HG03520 (cell line): ENCODE data around the gene ANXA5.
"Not testable (repeated sequence)": the region's sequence is repeated elsewhere in the genome, so short reads cannot be mapped to it uniquely, and the experiment has no call there.

Source experiments
- ATAC-seq: cut with Tn5 transposase; IDR thresholded peaks from one replicate; pipeline ENCODE4 v1.9.1; 2021; ENCODE audit warnings: mild to moderate bottlenecking, moderate library complexity; ENCODE audit not compliant: unreplicated experiment

ANXA5 gene

DNA sequence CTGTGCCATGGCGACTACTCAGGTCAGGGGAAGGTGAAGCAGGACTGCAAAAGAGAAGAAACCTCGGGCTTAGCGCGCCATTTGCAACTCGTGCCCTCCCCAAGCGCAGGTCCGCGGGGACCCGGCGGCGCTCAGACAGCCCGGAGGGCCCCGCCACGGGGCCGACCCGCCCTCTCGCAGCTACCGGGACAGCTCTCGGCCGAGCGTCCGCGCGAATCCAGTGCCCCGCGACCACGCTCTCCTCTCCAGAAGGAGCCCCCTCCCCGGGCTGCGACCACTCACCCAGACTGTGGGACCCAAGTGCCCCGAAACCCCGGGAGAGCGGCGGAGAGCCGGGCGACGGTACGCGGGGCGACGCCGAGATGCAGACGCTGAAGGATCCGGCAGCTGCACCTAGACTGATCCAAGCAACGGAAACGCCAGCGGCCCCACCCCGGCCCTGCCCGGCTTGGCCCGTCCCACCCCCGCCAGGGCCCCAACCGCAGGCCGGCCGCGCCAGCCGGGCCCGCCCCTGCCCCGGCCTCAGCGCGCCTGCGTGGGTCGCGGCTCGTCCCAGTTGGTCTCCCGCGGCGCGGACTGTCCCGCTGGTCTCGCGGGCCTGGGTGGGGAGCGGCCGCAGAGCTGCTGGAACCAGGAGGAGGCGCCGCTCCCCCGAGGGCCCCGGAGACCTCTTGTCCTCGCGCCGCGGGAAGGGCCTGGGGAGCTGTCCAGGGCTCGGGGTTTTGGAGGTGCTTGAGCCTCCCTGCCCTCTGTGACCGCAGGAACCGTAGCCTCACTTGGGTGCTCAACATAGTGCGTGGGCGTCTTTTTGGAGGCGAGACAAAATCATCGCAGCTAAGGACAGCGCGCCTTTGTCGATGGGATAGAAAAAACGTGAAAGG lies at the start of gene ANXA5:
Gene ANXA5 (minus strand): TSS at position 400 of the 881 bp plus-strand sequence. CDS start 391 bp downstream, at position 9.
- ATAC-seq, result peak; percentile 87

DNA sequence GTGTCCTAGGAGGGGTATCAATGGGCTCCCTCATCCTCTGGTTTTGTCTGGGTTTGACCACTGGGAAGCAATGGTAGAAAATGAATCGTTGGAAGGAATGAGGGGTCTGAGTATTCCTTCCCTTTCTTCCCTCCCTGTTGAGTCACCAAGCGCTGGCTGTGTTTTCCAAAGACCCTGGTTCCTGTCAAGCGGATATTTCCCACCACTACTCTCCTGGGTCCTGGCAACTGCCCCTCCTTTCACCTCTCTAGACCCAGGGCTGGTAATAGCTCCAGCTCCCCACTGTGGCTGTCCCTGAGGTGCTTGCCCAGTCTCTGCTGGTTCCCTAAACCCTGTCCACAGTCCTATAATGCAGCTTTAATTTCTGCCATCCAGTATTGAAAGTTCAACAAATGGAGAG lies 46.0 kb upstream of the ANXA5 start:
- ATAC-seq, result no peak

DNA sequence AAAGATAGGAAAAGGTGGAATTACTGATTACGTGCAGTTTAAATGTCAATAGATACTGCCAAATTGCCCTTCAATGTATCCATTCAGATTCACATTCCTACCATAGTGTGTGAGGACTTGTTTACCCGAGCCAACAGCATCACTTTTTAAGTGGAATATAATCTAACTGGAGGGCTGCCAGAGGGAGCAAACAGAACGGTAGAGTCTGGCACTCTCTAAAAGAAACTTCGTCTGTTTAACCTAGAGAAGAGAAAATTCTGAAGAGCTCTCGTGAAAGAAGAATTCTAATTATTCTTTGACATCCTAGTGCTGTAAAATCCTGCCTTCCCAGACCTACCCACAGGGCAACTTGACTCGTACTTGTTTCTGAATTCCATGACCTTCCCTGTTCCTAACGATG lies 45.0 kb upstream of the ANXA5 start:
- ATAC-seq, result no peak

DNA sequence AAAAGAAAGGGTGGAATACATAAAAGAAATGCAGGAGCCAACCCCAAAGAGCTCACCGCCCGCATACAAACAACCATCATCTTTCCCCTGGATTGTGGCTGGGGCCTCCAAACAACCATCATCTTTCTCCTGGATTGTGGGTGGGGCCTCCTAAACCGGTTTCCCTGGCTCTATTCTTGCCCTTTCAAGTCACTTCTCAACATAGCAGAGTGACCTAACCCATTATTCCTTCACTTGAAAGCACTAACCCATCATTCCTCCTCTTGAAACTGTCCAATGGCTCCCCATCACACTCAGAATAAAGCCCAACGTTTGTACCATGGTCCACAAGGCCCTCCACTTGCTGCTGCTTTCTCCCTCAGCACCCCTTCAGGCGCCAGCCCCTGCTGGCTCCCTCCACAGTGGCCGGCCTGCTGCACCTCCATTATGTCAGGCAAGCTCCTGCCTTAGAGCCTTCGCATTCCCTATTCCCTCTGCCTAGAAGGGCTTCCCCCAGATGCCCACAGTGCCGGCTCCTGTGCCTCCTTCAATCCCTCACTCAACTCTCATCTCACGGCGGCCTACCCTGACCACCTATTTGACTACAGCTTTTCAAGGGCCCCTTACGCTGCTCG lies 44.1 kb upstream of the ANXA5 start:
- no peak for ATAC-seq

DNA sequence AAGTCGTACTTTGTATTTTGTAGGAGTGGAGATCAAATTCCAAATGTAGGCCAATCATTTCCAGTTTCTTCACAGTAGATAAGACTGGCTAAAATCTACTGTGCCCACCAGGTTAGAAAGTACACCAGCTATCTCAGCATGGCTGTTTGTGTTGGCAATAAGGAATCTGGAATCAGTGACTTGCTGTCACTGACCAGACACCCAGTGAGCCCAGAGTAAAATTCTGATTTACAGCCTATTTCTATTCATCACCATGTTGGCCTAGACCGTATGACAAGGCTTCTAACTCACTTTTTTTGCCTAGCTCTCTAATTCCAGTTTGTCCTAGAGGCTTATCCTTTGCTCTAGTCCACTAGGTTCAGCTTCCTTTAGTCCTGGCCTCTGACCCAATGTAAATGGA lies 42.8 kb upstream of the ANXA5 start:
- ATAC-seq, result no peak

DNA sequence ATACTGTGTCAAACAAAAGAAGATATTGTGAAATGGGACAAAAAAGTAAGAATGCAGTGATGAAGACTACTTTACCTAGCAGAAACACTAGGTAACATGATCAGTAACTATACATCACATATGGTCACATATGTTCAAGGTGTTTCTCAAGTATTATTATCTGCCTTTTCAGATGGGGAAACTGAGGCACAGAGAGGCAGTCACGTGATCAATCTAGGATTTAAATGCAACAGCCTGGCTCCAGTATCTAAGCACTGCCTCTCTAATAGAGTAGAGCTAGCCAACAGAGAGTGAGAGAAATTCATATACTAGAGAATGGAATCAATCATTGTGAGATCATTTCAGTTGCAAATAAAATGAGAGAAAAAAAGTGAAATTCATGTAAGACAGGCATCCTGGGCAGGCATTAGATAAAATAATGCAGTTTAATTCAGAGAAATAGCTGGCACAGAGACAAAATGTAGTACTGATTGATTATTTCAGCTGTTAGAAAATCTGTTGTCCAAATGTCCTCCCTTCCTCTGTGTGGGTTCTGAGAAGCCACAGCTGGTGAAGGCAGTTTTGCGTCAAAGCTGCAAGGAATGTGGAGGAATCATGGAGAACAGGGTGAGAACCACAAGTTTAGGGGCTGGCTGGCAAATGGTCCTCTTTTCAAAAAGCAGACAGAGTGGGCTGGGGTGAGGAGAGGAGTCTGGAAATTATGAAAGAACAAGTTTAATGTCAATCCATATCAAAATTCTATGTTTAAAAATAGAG lies 42.2 kb upstream of the ANXA5 start:
- ATAC-seq, result no peak

DNA sequence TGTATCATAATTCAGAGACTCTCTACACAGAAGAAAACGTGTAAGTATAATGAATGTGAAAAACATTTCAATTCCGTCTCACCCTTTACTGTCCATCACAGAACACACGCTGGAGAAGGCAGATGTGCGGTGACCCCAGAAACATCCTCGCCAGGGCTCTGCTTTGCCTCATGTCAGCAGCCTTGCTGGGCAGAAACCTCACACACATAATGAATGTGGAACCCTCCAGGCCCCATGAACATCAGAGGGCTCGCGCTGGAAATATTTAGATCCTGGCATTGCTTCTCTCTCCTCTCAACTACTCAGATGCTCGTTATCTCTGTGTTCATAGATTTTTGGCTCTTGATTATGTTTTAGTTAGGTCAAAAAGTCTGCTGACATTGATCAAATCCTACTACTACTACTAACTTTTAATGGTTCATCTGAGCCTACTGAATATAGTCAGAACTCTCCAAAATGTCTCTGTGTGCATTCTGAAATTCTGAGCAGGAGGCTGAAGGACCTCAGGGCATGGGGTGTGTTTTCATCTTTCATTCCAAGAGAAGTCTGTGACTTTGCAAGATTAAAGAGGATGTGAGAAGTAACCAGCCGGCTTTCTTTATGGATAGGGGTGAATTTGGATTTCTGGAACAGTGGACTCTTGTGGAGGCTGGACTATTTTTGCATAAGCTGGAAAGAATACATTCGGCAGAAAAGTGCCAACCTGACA lies 41.2 kb upstream of the ANXA5 start:
- ATAC-seq, result no peak

DNA sequence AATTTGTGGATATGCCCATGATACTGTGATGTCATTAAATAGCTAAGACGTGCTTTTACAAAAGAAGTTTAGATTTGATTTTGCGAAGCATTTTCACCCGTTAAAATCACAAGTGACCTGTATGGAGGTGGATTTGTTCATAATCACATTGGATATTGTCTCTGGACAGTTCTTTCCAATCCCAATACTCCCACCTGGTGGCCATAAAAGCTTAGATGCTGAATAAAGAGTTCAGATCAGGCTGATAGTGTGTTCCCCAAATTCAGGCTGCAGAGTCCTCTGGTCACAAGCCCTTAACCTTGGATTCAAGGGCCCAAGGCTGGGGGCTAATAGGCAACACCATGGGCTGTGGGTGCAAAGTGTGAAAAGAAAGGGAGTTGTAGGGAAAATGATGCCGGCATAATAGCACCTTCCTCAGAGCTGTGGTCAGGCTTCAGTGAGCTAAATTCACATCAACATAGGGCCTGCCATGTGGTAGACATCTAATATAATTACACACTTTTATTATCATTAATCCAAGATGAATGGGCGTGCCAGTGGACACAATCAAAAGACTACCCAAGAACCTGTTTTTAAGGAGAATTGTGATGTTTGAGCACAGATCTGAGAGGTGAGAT lies 40.1 kb upstream of the ANXA5 start:
- no peak for ATAC-seq

DNA sequence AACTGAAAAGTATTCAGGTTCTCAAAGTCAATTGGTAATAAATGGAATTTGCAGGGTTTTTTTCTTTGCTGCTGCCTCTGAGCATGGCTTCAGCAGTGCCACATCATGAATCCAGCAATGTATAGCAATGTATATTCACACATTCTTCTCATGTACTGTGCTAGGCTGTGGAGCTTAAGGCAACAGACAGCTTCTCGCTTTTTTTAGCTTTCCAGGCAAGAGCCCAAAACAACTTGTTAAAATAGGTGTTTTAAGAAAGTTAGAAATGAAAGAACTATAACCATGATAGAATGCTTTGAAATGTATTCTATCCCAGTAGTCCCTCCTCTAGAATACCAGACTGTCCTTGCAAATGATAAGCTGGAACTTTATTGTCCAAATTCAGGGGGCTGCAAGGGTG lies 37.8 kb upstream of the ANXA5 start:
- ATAC-seq, result no peak

DNA sequence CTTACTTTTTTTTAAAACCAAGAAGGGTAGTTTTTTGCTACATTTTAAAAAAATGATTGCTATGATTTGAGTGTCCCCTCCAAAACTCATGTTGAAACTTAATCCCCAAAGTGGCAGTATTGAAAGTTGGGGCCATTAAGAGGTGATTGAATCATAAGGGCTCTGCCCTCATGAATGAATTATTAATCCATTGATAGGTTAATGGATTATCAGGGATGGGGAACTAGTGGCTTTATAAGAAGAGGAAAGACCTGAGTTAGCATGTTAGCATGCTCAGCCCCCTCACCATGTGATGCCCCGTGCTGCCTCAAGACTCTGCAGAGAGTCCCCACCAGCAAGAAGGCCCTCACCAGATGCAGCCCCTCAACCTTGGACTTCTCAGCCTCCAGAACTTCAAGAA lies 37.2 kb upstream of the ANXA5 start:
- no peak for ATAC-seq

DNA sequence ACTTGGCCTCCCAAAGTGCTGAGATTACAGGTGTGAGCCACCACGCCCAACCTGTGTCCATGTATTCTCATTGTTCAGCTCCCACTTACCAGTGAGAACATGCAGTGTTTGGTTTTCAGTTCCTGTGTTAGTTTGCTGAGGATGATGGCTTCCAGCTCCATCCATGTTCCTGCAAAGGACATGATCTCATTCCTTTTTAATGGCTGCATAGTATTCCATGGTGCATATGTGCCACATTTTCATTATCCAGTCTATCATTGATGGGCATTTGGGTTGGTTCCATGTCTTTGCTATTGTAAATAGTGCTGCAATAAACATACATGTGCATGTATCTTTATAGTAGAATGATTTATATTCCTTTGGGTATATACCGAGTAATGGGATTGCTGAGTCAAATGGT lies 33.0 kb upstream of the ANXA5 start:
- ATAC-seq, result not testable (repeated sequence)

DNA sequence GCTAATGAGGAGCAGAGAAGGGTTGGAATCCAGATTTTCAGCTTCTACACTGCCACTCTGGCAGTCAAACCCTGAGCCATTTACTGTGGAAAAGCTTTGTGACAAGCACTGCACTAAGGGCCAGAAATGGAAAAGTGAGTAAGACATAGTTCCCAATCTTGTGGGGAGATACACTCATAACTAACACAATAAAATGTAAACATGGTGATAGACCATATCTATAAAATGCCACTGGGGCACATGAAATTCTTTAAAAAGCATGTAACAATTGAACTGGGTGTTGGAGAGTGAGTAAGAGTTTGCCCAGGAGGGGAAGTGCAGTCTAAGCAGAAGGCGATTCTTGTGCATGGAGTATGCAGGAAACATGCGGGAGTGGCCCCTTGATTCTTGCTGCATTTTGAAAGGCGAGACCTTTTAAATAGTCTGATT lies 32.0 kb upstream of the ANXA5 start:
- no peak for ATAC-seq

DNA sequence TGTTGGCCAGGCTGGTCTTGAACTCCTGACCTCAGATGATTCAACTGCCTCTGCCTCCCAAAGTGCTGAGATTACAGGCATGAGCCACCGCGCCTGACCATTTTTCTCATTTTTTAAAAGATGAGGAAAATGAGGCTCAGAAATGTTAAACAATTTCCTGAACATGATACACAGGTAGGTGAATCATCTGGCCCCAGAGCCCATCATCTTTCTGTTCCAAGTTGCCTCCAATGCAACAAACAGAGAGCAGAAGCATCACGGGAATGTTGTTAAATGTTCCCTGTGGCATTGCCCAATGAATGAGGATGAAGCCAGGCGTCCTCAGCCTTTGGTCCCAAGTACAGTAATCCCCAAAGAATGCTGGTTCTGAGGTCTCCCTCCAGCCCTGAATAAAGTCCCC lies 31.3 kb upstream of the ANXA5 start:
- ATAC-seq, result no peak

DNA sequence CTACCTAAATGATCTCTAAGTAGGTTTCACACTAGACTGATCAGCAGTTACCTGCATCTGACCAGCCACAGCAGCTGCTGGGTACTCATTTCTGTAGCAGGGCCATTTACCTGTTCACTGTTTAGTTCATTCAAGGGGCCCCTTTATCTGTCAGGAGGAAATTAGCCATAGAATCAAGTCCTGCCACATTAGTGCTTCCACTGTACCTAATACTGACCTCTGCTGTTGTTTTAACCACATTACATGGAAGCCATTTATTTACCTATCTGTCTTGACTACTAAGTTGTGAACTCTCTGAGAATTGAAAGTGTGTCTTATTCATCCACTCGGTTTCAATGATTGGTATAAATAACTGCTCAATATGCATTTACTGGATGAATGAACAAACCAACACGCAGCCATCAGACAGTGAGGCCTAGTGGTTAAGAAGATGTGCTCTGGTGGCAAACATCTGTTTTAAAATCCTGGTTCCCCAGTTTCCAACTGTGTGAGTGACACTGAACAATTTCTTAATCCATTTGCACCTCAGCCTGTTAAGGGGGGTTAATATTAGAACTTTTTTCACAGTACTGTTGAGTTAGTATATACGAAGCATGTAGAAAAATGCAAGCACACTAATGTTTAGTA lies 30.0 kb upstream of the ANXA5 start:
- peak; percentile 98 for ATAC-seq

DNA sequence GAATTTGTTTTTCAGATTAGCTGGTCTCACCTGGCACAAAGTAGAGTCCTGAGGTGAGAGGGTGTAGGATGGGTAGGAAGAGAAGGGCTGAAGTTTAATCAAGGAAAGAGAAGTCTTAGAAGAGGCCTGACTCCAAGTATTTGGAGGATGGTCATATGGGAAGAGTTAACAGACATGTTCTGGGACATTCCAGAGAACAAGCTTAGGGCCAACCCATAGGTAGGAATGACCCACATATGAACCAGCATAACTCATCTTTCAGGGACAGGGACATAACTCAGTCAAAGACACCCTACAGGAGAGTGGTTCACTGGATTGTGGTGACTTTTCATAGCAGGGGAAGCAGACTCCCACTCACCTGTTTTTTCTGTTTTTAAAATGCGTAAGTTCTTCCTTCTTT lies 27.9 kb upstream of the ANXA5 start:
- ATAC-seq, result no peak

DNA sequence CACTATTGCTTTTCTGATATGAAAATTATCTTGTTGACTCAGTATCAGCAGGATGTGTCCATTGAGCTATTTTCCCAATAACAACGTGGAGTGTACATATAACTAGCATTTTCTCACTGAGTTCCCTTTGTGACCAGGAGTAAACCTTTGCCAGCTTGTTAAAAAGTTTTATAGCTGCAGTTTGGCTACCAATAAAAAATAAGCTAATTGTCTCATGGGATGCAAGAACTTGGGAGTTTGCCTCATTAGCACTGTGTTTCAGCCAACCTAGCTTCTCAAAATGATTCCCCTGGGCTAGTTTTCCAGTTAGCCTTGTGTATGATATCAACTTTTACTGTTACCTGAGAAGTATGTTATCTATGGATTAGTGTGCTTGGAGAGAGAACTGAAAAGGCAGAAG lies 24.9 kb upstream of the ANXA5 start:
- no peak for ATAC-seq

DNA sequence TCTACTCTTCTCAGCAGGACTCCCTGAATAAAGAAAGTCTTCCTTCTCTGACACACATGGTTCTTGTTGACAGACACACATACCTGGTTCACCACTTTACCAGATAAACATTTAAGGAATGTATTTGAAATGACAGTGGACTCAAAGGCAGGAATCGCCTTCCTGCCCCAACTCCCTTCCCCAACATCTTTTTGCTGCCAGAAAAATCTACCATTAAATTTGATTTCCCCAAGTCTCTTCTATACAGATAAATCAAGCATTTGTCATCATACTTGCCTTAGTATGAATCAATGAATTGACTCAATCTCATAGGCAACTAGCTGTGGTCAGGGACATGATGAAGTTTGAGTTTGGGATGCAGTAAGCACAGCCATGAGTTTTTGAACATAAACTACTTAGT lies 23.3 kb upstream of the ANXA5 start:
- no peak for ATAC-seq

DNA sequence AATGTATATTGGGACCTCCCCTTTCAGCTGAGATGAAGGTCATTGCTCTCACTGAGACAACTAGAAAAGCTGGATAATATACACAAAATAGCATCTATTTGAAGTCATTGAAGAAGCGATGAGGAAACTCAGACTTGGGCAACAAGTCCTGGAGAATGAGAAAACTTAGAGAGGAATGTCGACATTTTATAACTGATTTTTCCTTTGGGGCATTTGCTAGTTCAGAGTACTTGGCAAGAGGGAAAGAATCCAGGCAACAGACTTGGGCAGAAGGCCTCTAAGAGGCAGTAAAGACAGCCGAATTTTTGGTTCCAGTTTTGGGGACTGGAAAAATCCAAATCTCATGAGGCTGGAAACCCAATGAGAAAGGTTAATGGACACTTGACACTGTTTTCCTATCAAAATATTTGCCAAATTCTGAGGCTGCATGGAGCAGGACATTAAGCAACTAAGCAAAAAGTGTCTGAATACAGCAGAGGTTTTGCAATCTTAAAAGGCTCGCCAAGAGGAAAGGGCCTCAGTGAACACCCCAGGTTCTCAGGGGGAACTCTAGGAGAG lies 21.0 kb upstream of the ANXA5 start:
- no peak for ATAC-seq

DNA sequence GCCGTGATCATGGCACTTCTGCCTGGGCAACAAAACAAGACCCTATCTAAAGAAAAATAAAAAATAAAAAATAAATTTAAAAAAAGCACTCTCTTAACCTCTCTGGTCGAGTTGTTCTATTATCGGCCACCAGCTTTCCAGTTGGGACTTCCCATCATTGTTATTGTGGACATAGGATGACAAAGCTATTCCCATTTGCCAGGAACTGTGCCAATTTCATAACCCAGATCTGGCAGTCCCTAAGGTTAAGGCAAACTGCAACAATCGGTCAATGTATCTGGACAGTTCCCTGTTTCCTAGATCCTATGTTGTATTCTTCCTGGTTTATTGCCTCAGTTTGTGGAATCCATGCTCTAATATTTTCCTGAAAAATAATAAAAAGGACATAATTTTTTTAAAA lies 17.8 kb upstream of the ANXA5 start:
- ATAC-seq, result no peak

DNA sequence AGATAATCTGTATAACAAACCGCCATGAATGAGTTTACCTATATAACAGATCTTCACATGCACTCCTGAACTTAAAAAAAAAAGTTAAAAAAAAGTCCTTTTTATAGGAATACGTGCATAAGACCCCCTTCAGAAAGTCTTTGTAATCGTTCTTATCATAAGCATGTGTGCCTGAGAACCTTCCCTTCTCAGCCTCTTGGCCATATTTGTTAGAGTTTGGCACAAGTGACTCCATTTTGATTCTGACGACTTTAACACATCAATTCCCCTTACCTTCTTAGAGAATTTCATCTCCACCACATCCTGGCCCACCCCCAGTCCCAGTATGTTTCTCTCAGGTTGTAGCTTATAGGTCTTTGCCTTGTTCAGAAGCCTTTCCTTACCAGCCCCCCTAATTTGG lies 16.0 kb upstream of the ANXA5 start:
- ATAC-seq, result no peak
